OCI-LY1 (cell line): ENCODE results near the gene IFRD2.
A peak's percentile ranks its signal among the peaks of the same experiment; 100 is the strongest.

Experiments used
- H2AFZ ChIP-seq: fragments of 200-600 bp; sonication (generic), shearing (Covaris generic); 2 replicates; pipeline ENCODE4 v1.6.0; 2014; ENCODE audit warnings: antibody characterized with exemption, mild to moderate bottlenecking, low read length
- H3F3A ChIP-seq: fragments of 200-600 bp; sonication (generic), shearing (Covaris generic); 2 replicates; pipeline ENCODE4 v1.6.0; 2014; ENCODE audit warnings: mild to moderate bottlenecking, antibody characterized with exemption, low read length, moderate library complexity; ENCODE audit not compliant: insufficient read depth
- H3K27ac ChIP-seq: fragments of 200-600 bp; sonication (generic); 2 replicates; pipeline ENCODE4 v1.5.1; 2014; ENCODE audit warnings: low read length, mixed run types, mild to moderate bottlenecking, low read depth; ENCODE audit not compliant: poor library complexity, severe bottlenecking
- H3K27me3 ChIP-seq: fragments of 200-600 bp; sonication (generic); 2 replicates; pipeline ENCODE4 v1.6.0; 2014; ENCODE audit warnings: antibody characterized with exemption, mild to moderate bottlenecking, low read length, moderate library complexity; ENCODE audit not compliant: insufficient read depth
- H3K36me3 ChIP-seq: fragments of 200-600 bp; sonication (generic); 2 replicates; pipeline ENCODE4 v1.6.1; 2014; ENCODE audit warnings: mild to moderate bottlenecking, antibody characterized with exemption, low read length, moderate library complexity, mixed read lengths; ENCODE audit not compliant: insufficient read depth
- H3K4me1 ChIP-seq: fragments of 200-600 bp; sonication (generic); 2 replicates; pipeline ENCODE4 v1.5.1; 2014; ENCODE audit warnings: mild to moderate bottlenecking, low read length, moderate library complexity; ENCODE audit not compliant: insufficient read depth, severe bottlenecking
- H3K4me2 ChIP-seq: fragments of 200-600 bp; sonication (generic), shearing (Covaris generic); 2 replicates; pipeline ENCODE4 v1.6.1; 2014; ENCODE audit warnings: low read length
- H3K4me3 ChIP-seq: fragments of 200-600 bp; sonication (generic); 2 replicates; pipeline ENCODE4 v1.5.1; 2014; ENCODE audit warnings: low read length, low read depth, mild to moderate bottlenecking, mixed read lengths; ENCODE audit not compliant: poor library complexity, severe bottlenecking
- H3K79me2 ChIP-seq: fragments of 200-600 bp; shearing (Covaris generic); 2 replicates; pipeline ENCODE4 v1.6.1; 2016; ENCODE audit warnings: mixed run types, low read length, mixed read lengths; ENCODE audit not compliant: insufficient read depth
- H3K9ac ChIP-seq: fragments of 200-600 bp; sonication (generic), shearing (Covaris generic); 2 replicates; pipeline ENCODE4 v1.6.1; 2014; ENCODE audit warnings: mild to moderate bottlenecking, low read length, mixed read lengths
- H3K9me2 ChIP-seq: fragments of 200-600 bp; sonication (generic), shearing (Covaris generic); 2 replicates; pipeline ENCODE4 v1.6.1; 2014; ENCODE audit warnings: low read depth, mild to moderate bottlenecking, low read length, mixed read lengths
- H3K9me3 ChIP-seq: fragments of 200-600 bp; shearing (Covaris generic); 2 replicates; pipeline ENCODE4 v1.6.1; 2014; ENCODE audit warnings: low read length, mixed read lengths
- H4K20me1 ChIP-seq: fragments of 200-600 bp; sonication (generic), shearing (Covaris generic); 2 replicates; pipeline ENCODE4 v1.6.0; 2016; ENCODE audit warnings: mild to moderate bottlenecking, low read length; ENCODE audit not compliant: insufficient read depth
- EZH2 ChIP-seq: fragments of 200-600 bp; sonication (generic), shearing (Covaris generic); IDR thresholded peaks from 2 replicates; pipeline ENCODE4 v1.8.0; 2017; ENCODE audit warnings: borderline replicate concordance, mixed run types, mild to moderate bottlenecking, antibody characterized with exemption, low read length, moderate library complexity, mixed read lengths
- TF ChIP-seq, protein P1 (sequence below): fragments of 200-600 bp; sonication (generic), shearing (Covaris generic); IDR thresholded peaks from 2 replicates; pipeline ENCODE4 v1.5.1; 2017; ENCODE audit warnings: mild to moderate bottlenecking, antibody characterized with exemption, low read length, moderate library complexity, mixed read lengths

Gene IFRD2

DNA sequence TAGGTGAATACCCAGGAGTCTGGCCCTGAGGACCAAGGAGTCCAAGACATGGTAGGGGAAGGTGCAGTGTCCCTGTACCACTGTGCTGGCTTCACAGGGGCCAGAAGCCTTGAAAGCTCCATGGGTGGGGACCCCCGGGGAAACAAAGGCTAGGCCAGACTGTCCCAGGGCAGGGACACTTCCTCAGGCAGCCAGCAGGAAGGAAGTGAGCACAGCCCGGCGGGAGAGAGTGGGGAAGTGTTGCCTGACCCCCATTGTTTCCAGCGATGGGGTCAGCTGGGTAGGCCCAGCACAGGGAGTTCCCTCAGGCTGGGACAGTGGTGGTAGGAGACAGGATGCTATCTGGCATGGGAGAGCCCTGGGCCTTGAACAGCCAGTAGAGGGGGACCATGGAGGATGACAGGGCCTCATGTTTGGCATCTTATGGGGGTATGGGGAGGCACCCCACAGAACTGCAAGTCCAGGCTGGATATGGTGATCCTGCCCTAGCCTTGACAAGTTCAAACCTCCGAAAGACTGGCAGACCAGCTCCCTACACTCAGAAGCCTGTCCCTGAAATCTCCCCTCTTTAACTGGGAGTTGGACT is 31.5 kb upstream of the IFRD2 start:
- no peak overlapping the region for H3K4me2 ChIP-seq
- peaks cover 42% of the 10 kb centered on the region for H3K4me1 ChIP-seq
- no peak overlapping the region for H3K9ac ChIP-seq
- no peaks in the 10 kb centered on the region for H3K9me3 ChIP-seq
- H3K27ac ChIP-seq, result no peak overlapping the region
- H3K4me3 ChIP-seq, result no peak overlapping the region
- no peaks in the 10 kb centered on the region for H3K9me2 ChIP-seq
- TF ChIP-seq, protein P1, sequence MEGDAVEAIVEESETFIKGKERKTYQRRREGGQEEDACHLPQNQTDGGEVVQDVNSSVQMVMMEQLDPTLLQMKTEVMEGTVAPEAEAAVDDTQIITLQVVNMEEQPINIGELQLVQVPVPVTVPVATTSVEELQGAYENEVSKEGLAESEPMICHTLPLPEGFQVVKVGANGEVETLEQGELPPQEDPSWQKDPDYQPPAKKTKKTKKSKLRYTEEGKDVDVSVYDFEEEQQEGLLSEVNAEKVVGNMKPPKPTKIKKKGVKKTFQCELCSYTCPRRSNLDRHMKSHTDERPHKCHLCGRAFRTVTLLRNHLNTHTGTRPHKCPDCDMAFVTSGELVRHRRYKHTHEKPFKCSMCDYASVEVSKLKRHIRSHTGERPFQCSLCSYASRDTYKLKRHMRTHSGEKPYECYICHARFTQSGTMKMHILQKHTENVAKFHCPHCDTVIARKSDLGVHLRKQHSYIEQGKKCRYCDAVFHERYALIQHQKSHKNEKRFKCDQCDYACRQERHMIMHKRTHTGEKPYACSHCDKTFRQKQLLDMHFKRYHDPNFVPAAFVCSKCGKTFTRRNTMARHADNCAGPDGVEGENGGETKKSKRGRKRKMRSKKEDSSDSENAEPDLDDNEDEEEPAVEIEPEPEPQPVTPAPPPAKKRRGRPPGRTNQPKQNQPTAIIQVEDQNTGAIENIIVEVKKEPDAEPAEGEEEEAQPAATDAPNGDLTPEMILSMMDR, result no peak
- no peak for TF ChIP-seq EZH2
- H3F3A ChIP-seq, result no peaks in the 10 kb centered on the region
- peaks cover 10% of the 10 kb centered on the region; the same call in 1 of the 2 replicates for H3K36me3 ChIP-seq
- H3K27me3 ChIP-seq, result no peaks in the 10 kb centered on the region
- H4K20me1 ChIP-seq, result no peaks in the 10 kb centered on the region
- no peak overlapping the region for H2AFZ ChIP-seq
- H3K79me2 ChIP-seq, result peaks cover 7% of the 10 kb centered on the region; the same call in 1 of the 2 replicates

DNA sequence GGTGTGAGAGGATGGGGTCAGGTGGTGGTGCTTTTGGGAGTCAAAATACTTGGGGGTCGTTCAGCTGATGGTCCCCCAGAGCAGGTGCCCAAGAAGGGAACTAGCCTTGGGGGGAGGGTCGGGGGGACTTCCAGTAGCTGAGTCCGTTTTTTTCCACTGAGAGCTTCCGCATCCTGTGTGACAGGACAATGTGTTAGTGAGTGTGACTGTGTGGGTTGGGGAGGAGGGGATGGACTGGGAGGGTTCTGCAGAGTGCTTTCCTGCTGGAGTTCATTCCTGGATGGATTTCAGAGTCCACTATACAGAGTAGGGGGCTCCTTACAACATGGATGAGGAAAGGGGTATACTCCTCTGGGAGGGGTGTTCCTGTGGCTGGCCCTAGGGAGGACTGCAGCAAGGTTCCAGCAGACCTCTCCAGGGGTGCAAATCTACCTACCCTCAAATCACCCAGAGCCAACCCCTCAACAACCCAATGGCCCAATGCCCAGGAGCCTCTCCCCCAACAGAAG is 30.9 kb upstream of the IFRD2 start:
- H3K36me3 ChIP-seq, result peaks cover 10% of the 10 kb centered on the region; the same call in 1 of the 2 replicates
- H3K27ac ChIP-seq, result peak overlapping the region; percentile 11
- no peaks in the 10 kb centered on the region for H3K9me3 ChIP-seq
- H3K27me3 ChIP-seq, result no peaks in the 10 kb centered on the region
- TF ChIP-seq, protein P1, result no peak
- no peak for TF ChIP-seq EZH2
- H3F3A ChIP-seq, result no peaks in the 10 kb centered on the region
- no peak overlapping the region for H2AFZ ChIP-seq
- no peaks in the 10 kb centered on the region for H4K20me1 ChIP-seq
- no peak overlapping the region for H3K4me2 ChIP-seq
- H3K9ac ChIP-seq, result no peak overlapping the region; the same call in 1 of the 2 replicates
- H3K9me2 ChIP-seq, result no peaks in the 10 kb centered on the region
- no peak overlapping the region for H3K4me3 ChIP-seq
- H3K79me2 ChIP-seq, result peaks cover 7% of the 10 kb centered on the region; the same call in 1 of the 2 replicates
- H3K4me1 ChIP-seq, result peaks cover 43% of the 10 kb centered on the region

DNA sequence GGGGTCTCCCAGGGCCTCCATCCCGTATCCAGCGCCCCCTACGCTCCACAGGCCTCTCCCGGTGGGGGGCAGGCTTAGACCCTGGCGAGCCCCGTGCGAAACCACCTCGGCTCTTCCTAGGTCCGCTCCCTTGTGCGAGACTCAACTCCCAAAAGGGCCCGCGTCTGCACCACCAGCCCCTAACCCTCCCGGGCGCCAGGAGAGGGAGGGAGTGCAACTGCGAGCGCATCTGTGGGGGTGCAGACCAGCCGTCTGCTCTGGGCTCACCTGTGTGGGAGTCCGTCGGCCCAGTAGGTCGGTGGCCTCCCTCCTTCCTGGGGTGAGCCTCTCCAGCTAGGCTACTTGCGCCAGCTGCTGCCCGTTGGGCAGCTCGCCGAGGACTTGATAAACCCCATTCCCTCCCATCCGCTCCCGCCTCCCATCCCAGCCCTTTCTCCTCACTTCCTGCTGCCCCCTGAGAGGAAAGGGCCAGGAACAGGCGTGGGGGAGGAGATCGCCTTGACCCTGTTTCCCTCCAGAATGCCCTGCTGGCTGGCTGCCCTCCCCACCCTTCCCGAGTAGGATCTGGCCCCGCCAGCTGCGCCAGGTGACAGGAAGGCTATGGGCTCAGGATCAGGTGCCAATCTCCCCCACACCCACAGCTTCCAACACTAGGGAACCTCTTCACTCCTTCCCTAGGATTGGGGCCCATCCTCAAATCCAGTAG is 30.3 kb upstream of the IFRD2 start, which contains the start of gene HYAL2:
Gene HYAL2 (minus strand): TSS at position 360 of the 706 bp plus-strand sequence. CDS start 2,256 bp downstream, outside the sequence.
- peaks cover 48% of the 10 kb centered on the region for H3K4me1 ChIP-seq
- peaks cover 10% of the 10 kb centered on the region; the same call in 1 of the 2 replicates for H3K36me3 ChIP-seq

More for the DNA sequence above, 30.3 kb upstream of the IFRD2 start, which contains the start of gene HYAL2:
- Histone ChIP-seq H3K4me3 (peak within 1 kb of the TSS; percentile 84), H2AFZ (no peak within 1 kb of the TSS), H3K9ac (peak within 1 kb of the TSS; percentile 76), H3K27ac (peak within 1 kb of the TSS; percentile 64), H3K9me2 (no peaks in the 10 kb centered on the region), H4K20me1 (no peaks in the 10 kb centered on the region), H3F3A (no peaks in the 10 kb centered on the region), H3K4me2 (peak within 1 kb of the TSS; percentile 90), H3K27me3 (no peaks in the 10 kb centered on the region), H3K79me2 (peaks cover 5% of the 10 kb centered on the region; the same call in 1 of the 2 replicates), H3K9me3 (no peaks in the 10 kb centered on the region)
- TF ChIP-seq EZH2, result no peak
- TF ChIP-seq, protein P1, result no peak
